ENCODE results near the gene COX4I1.

DNA sequence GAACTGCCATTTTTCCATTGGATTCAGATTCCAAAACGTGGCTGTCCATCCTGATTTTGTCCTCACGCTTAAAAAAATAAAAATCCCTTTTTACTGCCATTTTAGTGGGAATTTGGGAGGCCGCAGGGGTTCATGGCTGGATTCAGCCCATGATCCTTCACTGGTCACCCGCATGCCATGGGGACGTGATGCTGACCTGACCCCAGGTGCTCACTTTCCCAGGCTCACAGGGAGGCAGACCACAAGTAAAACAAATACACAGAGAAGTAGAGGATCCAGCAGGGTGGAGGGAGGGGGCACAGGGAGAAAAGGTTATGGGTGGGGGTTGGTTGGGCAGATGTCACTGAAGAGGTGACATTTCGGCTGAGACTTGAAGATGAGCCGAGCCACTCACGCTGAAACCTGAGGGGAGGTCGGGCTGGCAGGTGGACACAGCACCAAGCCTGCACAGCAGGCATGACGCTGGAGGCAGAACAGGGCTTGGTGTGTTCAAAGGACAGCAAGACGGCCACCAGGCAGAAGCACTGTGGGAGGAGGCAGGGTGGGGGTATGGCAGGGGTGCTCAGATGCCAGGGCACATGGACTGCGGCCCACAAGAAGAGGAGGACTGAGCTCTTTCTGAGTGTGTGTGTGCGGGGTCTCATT is 10.7 kb downstream of the COX4I1 start:
- TF ChIP-seq POLR2A (IDR thresholded peaks at IDR 0.05): no peak
- TF ChIP-seq, protein P1, sequence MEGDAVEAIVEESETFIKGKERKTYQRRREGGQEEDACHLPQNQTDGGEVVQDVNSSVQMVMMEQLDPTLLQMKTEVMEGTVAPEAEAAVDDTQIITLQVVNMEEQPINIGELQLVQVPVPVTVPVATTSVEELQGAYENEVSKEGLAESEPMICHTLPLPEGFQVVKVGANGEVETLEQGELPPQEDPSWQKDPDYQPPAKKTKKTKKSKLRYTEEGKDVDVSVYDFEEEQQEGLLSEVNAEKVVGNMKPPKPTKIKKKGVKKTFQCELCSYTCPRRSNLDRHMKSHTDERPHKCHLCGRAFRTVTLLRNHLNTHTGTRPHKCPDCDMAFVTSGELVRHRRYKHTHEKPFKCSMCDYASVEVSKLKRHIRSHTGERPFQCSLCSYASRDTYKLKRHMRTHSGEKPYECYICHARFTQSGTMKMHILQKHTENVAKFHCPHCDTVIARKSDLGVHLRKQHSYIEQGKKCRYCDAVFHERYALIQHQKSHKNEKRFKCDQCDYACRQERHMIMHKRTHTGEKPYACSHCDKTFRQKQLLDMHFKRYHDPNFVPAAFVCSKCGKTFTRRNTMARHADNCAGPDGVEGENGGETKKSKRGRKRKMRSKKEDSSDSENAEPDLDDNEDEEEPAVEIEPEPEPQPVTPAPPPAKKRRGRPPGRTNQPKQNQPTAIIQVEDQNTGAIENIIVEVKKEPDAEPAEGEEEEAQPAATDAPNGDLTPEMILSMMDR (IDR thresholded peaks at IDR 0.05): no peak
